ENCODE results near the gene ARHGAP6. TPM values are rescaled to one million over a fixed set of nuclear protein-coding genes. Genes with fewer than 3 reads are reported as not detected.

ARHGAP6 gene
- total RNA-seq, 6 experiments from 2014 or later = 0.38 to 1.2 (median 0.78) TPM

DNA sequence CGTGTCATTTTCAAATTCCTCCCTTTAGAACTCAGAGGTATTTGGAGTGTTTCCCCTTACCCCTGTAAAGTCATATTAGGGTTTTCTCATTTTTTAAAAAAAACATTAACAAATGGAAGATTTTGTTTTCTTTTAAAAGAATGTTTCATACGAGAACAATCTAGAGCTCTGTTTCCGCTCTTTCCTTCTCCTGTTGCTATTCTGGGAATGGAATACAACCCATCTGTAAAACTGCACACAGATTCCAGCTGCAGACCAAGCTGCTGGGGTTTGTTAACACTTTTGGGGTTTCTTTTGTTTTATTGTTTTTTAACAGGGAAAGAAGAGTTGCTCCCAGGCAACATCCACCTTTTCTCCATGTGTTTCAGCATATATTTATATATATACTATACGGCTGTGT is 493.3 kb downstream of the ARHGAP6 start:
- Histone ChIP-seq H3K9me3 (no peaks in the 10 kb centered on the region), H3K36me3 (no peaks in the 10 kb centered on the region), H3K4me3 (no peak overlapping the region), H3K4me1 (no peaks in the 10 kb centered on the region), H3K27ac (no peak overlapping the region), H3K27me3 (no peaks in the 10 kb centered on the region)
- ATAC-seq = no peak
- TF ChIP-seq POLR2A (IDR thresholded peaks at IDR 0.05) = no peak
- TF ChIP-seq, protein P1, sequence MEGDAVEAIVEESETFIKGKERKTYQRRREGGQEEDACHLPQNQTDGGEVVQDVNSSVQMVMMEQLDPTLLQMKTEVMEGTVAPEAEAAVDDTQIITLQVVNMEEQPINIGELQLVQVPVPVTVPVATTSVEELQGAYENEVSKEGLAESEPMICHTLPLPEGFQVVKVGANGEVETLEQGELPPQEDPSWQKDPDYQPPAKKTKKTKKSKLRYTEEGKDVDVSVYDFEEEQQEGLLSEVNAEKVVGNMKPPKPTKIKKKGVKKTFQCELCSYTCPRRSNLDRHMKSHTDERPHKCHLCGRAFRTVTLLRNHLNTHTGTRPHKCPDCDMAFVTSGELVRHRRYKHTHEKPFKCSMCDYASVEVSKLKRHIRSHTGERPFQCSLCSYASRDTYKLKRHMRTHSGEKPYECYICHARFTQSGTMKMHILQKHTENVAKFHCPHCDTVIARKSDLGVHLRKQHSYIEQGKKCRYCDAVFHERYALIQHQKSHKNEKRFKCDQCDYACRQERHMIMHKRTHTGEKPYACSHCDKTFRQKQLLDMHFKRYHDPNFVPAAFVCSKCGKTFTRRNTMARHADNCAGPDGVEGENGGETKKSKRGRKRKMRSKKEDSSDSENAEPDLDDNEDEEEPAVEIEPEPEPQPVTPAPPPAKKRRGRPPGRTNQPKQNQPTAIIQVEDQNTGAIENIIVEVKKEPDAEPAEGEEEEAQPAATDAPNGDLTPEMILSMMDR (IDR thresholded peaks at IDR 0.05) = no peak
- no peak for DNase-seq
- intact Hi-C loops (cut with DNase I) = no loop called here
- WGBS (ENCODE audit: insufficient coverage, low coverage, low lambda C conversion rate, missing lambda C conversion rate) = 52% methylated on average over 4 of the region's 4 CpGs

DNA sequence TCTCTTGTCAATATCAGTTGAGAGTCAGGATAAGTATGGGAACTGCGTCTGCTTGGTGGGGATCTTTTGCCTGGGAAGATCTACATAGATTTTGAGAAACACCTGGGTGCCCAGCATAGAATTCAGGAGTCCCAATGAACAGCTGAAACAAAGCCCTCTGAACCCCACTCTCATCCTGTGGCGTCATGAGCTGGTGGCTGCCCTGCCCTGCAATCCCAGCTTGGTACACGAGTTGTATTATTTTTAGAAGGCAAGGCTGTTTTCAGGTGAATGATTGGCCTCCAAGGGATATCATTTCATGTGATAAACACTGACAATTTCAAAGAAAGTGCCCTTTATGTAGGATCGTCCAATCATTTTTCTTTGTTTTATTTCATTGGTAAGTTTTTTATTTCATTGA is 493.8 kb downstream of the ARHGAP6 start:
- 52% methylated on average over 1 of the region's 4 CpGs for WGBS (ENCODE audit: insufficient coverage, low coverage, low lambda C conversion rate, missing lambda C conversion rate)
- no peak for ATAC-seq
- H3K4me1 ChIP-seq = no peaks in the 10 kb centered on the region
- no peak for DNase-seq
- no peak overlapping the region for H3K27ac ChIP-seq
- no peaks in the 10 kb centered on the region for H3K9me3 ChIP-seq
- no peaks in the 10 kb centered on the region for H3K27me3 ChIP-seq
- TF ChIP-seq, protein P1 (IDR thresholded peaks at IDR 0.05) = no peak
- TF ChIP-seq POLR2A (IDR thresholded peaks at IDR 0.05) = no peak
- no peak overlapping the region for H3K4me3 ChIP-seq
- H3K36me3 ChIP-seq = no peaks in the 10 kb centered on the region
- intact Hi-C loops (cut with DNase I) = no loop called here

DNA sequence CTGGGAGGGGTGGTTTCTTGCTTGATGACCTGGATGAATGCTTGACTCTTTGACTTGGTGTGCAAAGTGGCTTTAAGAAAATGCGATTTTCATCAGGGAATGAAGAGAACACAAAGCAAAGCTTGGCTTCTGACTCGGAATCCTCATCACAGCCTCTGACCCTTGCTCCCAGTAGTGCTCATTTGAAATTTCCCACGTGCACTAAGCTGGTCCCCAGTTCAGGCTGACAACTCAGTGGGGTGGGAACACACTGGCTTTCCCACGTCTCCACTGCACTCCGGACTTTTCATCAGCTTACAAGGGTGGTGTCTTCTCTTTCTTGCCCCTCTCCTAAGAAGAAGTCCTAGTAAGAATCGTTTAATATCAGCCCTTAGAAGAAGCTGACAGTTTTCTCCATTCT is 501.3 kb downstream of the ARHGAP6 start:
- ATAC-seq (no peak), DNase-seq (no peak)
- no peak overlapping the region for H3K27ac ChIP-seq
- H3K4me1 ChIP-seq = no peaks in the 10 kb centered on the region
- no peaks in the 10 kb centered on the region for H3K27me3 ChIP-seq
- no peak for TF ChIP-seq POLR2A (IDR thresholded peaks at IDR 0.05)
- TF ChIP-seq, protein P1 (IDR thresholded peaks at IDR 0.05) = no peak
- no peaks in the 10 kb centered on the region for H3K36me3 ChIP-seq
- WGBS (ENCODE audit: insufficient coverage, low coverage, low lambda C conversion rate, missing lambda C conversion rate) = 34% methylated on average over 5 of the region's 6 CpGs
- no peaks in the 10 kb centered on the region for H3K9me3 ChIP-seq
- intact Hi-C loops (cut with DNase I) = no loop called here
- no peak overlapping the region for H3K4me3 ChIP-seq

DNA sequence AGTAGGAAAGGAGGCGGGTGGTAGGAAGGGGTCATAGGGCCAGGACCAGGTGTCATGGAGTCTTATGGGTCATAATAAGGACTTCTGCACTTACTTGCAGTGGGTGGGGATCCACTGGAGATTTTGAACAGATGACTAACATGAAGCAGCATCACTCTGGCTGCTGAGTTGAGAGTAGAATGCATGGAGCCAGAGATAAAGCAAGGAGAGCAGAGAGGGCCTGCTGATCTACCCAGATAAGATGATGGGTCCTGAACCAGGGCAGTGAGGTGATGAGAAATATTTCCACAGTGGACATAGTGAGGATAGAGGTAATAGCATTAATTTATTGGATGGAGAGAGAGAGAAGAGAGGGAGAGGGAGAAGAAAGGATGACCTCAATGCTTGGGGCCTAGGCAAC is 506.6 kb downstream of the ARHGAP6 start:
- Histone ChIP-seq H3K27ac (no peak overlapping the region), H3K36me3 (no peaks in the 10 kb centered on the region), H3K9me3 (no peaks in the 10 kb centered on the region), H3K4me1 (no peaks in the 10 kb centered on the region), H3K27me3 (no peaks in the 10 kb centered on the region), H3K4me3 (no peak overlapping the region)
- 71% methylated on average over 1 of the region's 1 CpG for WGBS (ENCODE audit: insufficient coverage, low coverage, low lambda C conversion rate, missing lambda C conversion rate)
- TF ChIP-seq, protein P1 (IDR thresholded peaks at IDR 0.05) = no peak
- no peak for TF ChIP-seq POLR2A (IDR thresholded peaks at IDR 0.05)
- DNase-seq = no peak
- intact Hi-C loops (cut with DNase I) = no loop called here
- no peak for ATAC-seq
